HL-60 (cell line): ENCODE results near the gene HLX.

Experiments used
- CTCF ChIP-seq: IDR thresholded peaks from one replicate; pipeline ENCODE4 v1.5.1; 2011; ENCODE audit warnings: low read length, control low read depth, inconsistent platforms; ENCODE audit not compliant: insufficient read depth
- GABPA ChIP-seq: IDR thresholded peaks from 2 replicates; pipeline ENCODE4 v1.6.1; 2012; ENCODE audit warnings: low read depth
- POLR2AphosphoS5 ChIP-seq: IDR thresholded peaks from 2 replicates; pipeline ENCODE4 v1.6.1; 2012; ENCODE audit warnings: low read depth
- SPI1 ChIP-seq: IDR thresholded peaks from 2 replicates; pipeline ENCODE4 v1.6.1; 2012; ENCODE audit warnings: low read depth, mild to moderate bottlenecking, borderline replicate concordance
- TF ChIP-seq, protein P1 (sequence below): IDR thresholded peaks from 2 replicates; pipeline ENCODE4 v1.6.1; 2012; ENCODE audit warnings: low read depth; ENCODE audit not compliant: insufficient replicate concordance

GRCh38 chr1:220843481-220844011, 35.7 kb upstream of the HLX start:
- TF ChIP-seq POLR2AphosphoS5 (no peak), CTCF (no peak), GABPA (no peak), SPI1 (no peak)
- TF ChIP-seq, protein P1, sequence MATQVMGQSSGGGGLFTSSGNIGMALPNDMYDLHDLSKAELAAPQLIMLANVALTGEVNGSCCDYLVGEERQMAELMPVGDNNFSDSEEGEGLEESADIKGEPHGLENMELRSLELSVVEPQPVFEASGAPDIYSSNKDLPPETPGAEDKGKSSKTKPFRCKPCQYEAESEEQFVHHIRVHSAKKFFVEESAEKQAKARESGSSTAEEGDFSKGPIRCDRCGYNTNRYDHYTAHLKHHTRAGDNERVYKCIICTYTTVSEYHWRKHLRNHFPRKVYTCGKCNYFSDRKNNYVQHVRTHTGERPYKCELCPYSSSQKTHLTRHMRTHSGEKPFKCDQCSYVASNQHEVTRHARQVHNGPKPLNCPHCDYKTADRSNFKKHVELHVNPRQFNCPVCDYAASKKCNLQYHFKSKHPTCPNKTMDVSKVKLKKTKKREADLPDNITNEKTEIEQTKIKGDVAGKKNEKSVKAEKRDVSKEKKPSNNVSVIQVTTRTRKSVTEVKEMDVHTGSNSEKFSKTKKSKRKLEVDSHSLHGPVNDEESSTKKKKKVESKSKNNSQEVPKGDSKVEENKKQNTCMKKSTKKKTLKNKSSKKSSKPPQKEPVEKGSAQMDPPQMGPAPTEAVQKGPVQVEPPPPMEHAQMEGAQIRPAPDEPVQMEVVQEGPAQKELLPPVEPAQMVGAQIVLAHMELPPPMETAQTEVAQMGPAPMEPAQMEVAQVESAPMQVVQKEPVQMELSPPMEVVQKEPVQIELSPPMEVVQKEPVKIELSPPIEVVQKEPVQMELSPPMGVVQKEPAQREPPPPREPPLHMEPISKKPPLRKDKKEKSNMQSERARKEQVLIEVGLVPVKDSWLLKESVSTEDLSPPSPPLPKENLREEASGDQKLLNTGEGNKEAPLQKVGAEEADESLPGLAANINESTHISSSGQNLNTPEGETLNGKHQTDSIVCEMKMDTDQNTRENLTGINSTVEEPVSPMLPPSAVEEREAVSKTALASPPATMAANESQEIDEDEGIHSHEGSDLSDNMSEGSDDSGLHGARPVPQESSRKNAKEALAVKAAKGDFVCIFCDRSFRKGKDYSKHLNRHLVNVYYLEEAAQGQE: no peak
